H4 (cell line): ENCODE measurements around the gene RNF130. TPM values are rescaled to one million over a fixed set of nuclear protein-coding genes. Genes with fewer than 3 reads are reported as not detected.
A peak's percentile ranks its signal among the peaks of the same experiment; 100 is the strongest.

Experiments
- DNase-seq: peaks from one replicate; pipeline ENCODE4 v3.0.0-alpha.2; 2015; ENCODE audit warnings: low spot score
- total RNA-seq: library from RNA; depleted of rRNA; stranded (reverse); fragments of >200 nt; shearing (Covaris generic); gene quantifications from 2 replicates; pipeline ENCODE4 v1.2.3, GENCODE V29; 2014

Gene RNF130
- total RNA-seq, 1 experiment from 2014 or later, result 120 TPM

GRCh38 chr5:180056153-180056552 lies 15.4 kb downstream of the RNF130 start:
- DNase-seq, result no peak

DNA sequence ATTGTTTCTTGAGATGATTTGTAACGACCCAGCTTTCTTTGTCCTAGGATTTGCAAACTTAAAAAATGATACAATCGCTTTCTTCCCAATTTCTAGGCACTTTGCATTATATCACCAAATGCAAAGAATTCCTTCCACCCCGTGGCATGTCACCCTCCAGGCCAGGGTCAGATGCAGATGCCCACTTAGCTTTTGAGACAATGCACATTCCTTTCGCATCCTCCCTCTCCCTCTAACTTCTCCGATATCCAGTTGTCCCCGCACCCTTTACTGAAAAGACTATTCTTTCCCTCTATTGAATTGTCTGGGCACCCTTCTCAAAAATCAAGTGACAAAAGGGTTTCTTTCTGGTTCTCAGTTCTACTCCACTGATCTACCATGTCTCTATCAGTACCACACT lies 17.3 kb downstream of the RNF130 start:
- DNase-seq, result no peak

GRCh38 chr5:180053061-180053602 lies 18.4 kb downstream of the RNF130 start:
- no peak for DNase-seq

DNA sequence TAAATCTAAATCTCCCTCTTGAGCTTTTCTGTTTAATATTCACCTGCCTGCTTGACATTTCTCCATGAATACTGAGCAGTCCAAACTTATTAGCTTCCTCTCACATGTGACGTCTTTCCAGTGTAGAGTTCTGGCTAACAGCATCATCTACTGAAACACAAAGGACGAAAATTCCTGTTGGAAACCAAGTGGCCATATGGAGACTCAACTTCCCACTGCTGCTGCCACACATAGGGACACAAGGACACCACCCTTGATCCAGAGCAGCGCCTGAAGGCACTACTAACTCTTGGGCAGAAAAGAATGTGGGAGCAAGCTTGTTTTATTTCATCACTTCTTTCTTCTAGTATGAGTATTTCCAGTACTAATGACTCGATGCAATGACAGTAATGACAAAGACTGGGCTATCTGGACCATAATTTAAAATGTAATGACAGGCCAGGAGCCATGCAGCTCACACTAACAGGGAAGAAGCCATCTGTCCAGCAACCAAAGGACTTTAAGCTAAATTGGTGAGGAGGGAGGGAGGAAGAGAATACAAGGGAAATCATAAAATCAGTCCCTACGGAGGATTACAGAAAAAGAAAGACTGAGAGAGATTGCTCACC lies 19.2 kb downstream of the RNF130 start:
- no peak for DNase-seq

- DNase-seq, result no peak
Observed at GRCh38 chr5:180050121-180050940, 21.2 kb downstream of the RNF130 start.

GRCh38 chr5:180049185-180049548 lies 22.4 kb downstream of the RNF130 start:
- no peak for DNase-seq

DNA sequence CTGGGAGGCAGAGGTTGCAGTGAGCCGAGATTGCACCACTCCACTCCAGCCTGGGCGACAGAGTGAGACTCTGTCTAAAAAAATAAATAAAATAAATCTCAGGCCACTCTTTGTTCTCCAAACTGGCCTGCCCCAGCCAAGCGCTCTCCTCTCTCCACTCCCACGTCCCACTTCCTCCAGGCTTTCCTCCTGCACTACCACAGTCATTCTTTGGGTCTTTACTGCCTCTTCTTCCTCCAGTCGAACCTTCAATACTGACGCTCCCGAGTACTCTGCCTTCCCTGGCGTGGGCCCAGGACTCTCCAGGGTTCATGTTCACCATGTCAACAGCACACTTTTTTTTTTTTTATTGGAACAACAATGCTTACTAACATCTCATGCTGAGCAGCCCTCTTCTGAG lies 23.9 kb downstream of the RNF130 start:
- no peak for DNase-seq

DNA sequence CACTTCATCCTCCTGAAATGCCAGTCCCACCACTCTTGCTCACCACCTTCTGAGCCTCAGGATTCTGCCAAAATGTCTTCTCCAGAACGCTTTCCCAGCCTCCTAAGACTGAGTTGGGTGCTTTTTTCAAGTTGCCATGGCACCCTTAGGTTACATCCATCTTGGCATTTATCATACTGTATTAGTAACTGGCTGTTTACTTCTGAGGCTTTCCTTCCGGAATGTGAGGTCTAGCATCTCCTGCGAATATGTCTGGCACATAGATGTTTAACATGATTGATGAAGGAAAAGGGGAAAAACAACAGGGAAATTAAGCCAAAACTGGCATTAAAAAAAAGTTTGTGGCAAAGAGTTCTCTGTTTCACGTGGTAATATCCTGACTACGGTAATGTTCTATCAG lies 24.9 kb downstream of the RNF130 start:
- no peak for DNase-seq

GRCh38 chr5:180045889-180046499 lies 25.6 kb downstream of the RNF130 start:
- no peak for DNase-seq

- no peak for DNase-seq
Observed at GRCh38 chr5:180043377-180043776, 28.2 kb downstream of the RNF130 start.

DNA sequence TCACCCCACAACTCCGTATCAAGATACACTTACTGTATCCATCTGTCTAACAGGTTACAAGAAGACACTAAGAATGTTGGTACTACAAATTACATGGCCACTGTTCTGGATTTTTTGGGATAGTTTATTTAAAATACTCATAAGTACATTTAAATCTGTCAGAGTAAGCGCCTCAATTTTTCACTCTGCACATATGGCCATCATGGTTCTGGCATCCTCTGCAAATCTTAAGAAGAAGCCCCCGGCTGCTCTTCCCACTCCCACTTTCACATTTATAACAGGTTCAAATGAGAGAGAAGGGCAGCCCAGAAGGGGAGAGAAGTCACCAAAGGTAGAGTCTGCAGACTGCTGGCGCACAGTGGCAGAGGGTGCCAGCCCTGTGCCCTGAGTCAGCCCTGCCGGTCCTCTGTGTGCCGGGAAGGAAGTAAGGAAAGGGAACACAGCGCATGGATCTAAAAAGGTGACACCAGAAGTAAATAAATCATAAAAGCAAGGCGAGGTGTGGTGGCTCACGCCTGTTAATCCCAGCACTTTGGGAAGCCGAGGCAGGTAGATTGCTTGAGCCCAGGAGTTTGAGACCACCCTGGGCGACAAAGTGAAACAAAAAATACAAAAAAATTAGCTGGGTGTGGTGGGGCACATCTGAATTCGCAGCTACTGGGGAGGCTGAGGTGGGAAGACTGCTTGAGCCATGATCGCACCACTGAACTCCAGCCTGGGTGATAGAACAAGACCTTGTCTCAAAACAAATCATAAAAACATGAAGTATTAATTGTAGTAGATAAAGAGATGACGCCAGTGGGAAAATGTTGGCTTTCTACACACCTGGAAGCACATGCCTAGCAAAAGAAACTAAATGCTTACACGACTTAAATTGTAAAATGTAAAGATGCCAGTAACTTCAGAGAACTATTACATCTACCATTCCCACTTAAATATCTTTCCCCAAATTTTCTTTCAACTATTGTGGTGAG lies 30.0 kb downstream of the RNF130 start:
- DNase-seq, result no peak

DNA sequence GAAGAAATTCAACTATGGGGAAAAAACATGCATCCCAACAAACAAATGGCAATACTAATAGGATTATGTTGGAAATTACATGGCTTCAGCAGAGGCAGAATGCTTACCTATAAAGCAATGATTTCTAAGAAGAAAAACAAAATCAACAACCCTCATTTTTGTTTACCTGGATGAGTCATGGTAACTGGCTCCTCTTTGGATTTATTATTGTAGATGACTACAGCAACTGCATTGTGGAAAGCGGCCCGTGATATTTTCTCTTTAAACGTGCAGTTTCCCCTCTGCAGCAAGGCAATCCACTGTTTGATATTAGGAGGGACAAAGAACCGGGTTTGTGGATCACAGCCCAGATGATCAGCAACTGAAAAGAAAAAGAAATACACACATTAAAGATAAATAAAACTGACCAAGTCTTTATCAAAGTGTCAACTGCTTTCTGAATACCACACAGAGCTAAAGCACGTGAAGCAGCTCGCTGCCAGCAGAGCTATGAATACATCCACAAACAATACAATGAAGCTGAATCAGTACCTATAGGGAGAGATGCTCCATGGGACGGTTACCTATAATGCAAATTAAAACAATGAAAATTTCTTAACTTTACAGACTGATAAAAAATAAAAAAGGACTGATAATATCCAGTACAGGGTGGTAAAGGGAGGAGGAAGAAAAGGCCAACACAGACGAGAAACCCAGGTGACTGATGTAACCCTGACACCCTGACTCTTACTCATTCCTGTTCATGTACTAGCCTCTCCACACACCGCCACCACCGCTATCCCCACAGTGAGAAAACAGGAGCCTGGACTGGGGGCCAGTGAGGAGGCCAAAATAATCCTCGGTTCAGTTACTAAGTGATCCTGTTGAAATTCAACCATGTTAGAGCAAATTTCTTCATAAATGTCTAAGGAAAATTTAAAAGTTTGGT lies 31.0 kb downstream of the RNF130 start:
- no peak for DNase-seq

GRCh38 chr5:180035206-180035931 lies 36.2 kb downstream of the RNF130 start:
- no peak for DNase-seq

DNA sequence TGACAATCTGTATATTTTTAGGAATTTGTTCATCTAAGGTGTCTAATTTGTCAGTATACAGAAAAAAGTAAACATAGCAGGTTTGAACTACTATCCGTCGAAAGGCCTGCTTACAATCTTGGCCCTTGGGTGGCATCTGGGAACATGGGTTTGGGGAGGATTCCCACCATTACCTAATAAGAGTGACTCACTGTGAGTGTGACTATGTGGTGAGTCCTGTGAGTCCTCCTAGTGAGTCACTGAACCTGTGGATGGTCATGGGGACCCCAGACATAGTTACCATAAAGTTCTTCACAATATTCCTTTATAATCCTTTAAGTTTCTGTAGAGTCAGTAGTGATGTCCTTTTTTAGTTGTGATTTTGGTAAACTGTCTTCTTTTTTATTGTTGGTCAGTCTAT lies 37.0 kb downstream of the RNF130 start:
- no peak for DNase-seq

DNA sequence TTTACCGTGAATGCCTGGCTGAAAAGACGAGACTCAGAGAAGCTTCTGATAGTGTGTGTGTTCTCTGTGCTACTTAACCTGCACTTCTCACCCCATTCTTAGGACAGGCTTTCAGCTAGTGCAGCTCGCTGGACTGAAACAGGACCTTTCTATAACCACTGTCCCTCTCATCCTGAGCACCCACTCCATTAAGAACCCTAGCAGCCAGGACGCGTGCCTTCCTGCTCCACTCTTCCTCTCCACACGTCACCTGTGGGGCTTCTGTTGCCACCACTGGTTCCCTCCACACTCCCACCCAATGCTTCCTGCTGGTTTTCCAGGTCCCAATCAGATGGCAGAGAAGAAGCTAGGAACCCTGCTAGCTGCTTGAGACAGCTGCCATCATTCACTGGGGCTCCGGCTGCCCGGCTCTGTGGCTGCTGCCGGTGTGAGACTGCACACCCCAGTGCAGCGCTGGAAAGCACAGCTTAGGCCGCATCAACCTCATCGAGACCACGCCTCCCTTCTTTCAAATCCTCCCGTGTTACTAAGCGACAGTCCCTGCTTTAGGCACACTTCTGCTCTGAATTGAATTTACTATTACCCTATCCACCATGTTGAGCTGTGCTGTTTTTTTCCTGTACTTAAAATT lies 44.0 kb downstream of the RNF130 start:
- DNase-seq, result no peak

DNA sequence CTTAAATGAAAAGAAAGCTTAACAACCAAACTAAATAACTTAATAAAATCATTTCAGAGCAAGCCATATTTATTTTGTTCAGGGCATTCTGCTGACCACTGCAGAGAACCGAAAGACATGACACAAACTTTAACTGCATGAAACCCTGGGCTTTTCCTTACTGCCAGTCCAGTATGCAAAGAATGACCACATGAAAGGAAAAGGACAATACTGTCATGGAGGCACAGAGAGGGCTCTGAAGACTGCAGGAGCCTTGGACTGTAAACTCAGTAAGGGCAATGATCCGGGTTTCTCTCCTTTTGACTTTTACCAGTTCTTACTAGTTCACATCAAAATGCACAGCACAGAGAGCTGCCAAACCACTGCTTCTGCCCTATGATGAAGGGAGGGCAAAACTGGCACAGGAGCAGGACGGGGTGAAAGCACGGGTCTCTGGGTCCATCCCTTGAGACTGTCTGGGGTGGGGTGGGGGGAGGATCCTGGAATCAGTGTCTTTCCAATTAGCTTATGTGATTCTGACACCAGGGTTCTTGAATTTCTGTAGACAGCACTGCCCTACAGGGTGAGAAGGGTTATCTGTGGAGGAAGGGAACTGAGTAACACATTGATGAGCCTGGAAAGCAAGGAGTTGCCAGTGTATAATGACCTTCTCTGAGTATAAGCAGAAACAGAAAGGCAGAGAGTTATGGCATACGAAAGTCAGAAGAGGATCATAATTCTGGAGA lies 44.7 kb downstream of the RNF130 start:
- no peak for DNase-seq

GRCh38 chr5:180026320-180026719 lies 45.2 kb downstream of the RNF130 start:
- DNase-seq, result peak; percentile 86

GRCh38 chr5:180021900-180022299 lies 49.7 kb downstream of the RNF130 start:
- DNase-seq, result no peak

GRCh38 chr5:180020176-180020575 lies 51.4 kb downstream of the RNF130 start:
- no peak for DNase-seq
